SU-DHL-6 (cell line): ENCODE data around the gene TENT4A.

Experiments used
- H2AFZ ChIP-seq: fragments of 200-600 bp; sonication (generic); 2 replicates; pipeline ENCODE4 v1.6.1; 2014; ENCODE audit warnings: low read depth, mild to moderate bottlenecking, moderate library complexity, mixed read lengths, antibody characterized with exemption, low read length; ENCODE audit not compliant: severe bottlenecking
- H3F3A ChIP-seq: fragments of 200-600 bp; shearing (Covaris generic); 2 replicates; pipeline ENCODE4 v1.6.0; 2016; ENCODE audit warnings: antibody characterized with exemption, mild to moderate bottlenecking; ENCODE audit not compliant: insufficient read depth
- H3K27ac ChIP-seq: fragments of 200-600 bp; sonication (generic); 2 replicates; pipeline ENCODE4 v1.5.1; 2016; ENCODE audit warnings: low read depth, mild to moderate bottlenecking, low read length, moderate library complexity, mixed read lengths
- H3K27me3 ChIP-seq: fragments of 200-600 bp; sonication (generic), shearing (Covaris generic); 2 replicates; pipeline ENCODE4 v1.6.0; 2014; ENCODE audit warnings: mild to moderate bottlenecking, low read length
- H3K36me3 ChIP-seq: fragments of 200-600 bp; sonication (generic); 2 replicates; pipeline ENCODE4 v1.6.1; 2014; ENCODE audit warnings: mild to moderate bottlenecking, low read length, mixed read lengths
- H3K4me2 ChIP-seq: fragments of 300-600, 200-600 bp; shearing (Covaris generic), sonication (generic); 2 replicates; pipeline ENCODE4 v1.6.0; 2014; ENCODE audit warnings: low read length, low read depth, mild to moderate bottlenecking; ENCODE audit not compliant: poor library complexity, severe bottlenecking
- H3K4me3 ChIP-seq: fragments of 200-600 bp; sonication (generic); 2 replicates; pipeline ENCODE4 v1.5.1; 2014; ENCODE audit warnings: antibody characterized with exemption, low read length, mild to moderate bottlenecking, mixed read lengths; ENCODE audit not compliant: insufficient read depth, poor library complexity, severe bottlenecking
- H3K79me2 ChIP-seq: fragments of 200-600 bp; sonication (generic); 2 replicates; pipeline ENCODE4 v1.6.1; 2014; ENCODE audit warnings: mild to moderate bottlenecking, low read length, moderate library complexity; ENCODE audit not compliant: insufficient read depth
- H3K9ac ChIP-seq: fragments of 200-600 bp; sonication (generic); 2 replicates; pipeline ENCODE4 v1.7.0; 2014; ENCODE audit warnings: mild to moderate bottlenecking, low read length
- H3K9me2 ChIP-seq: fragments of 200-600 bp; sonication (generic); replicated peaks from 2 replicates; pipeline ENCODE4 v1.6.1; 2014; ENCODE audit warnings: low read length; ENCODE audit not compliant: insufficient read depth
- H3K9me3 ChIP-seq: fragments of 200-600 bp; sonication (generic); 2 replicates; pipeline ENCODE4 v1.6.1; 2014; ENCODE audit warnings: low read length, mixed read lengths; ENCODE audit not compliant: insufficient read depth
- H4K20me1 ChIP-seq: fragments of 200-600 bp; sonication (generic); 2 replicates; pipeline ENCODE4 v1.6.1; 2014; ENCODE audit warnings: low read depth, mild to moderate bottlenecking, antibody characterized with exemption, low read length, moderate library complexity, mixed read lengths
- CTCF ChIP-seq: fragments of 200-600 bp; sonication (generic); IDR thresholded peaks from one replicate; pipeline ENCODE4 v1.5.1; 2017; ENCODE audit warnings: antibody characterized with exemption, mild to moderate bottlenecking, low read length, moderate library complexity; ENCODE audit not compliant: insufficient read depth, poor library complexity, severe bottlenecking
- EZH2phosphoT487 ChIP-seq: fragments of 200-600 bp; sonication (generic), shearing (Covaris generic); conservative IDR thresholded peaks from 2 replicates; pipeline ENCODE4 v1.6.1; 2018; ENCODE audit warnings: mild to moderate bottlenecking, antibody characterized with exemption, low read length, moderate library complexity, mixed read lengths

Gene TENT4A

GRCh38 chr5:6739603-6740002 lies 26.4 kb downstream of the TENT4A start:
- H3K9me2 ChIP-seq, result no peaks in the 10 kb centered on the region
- TF ChIP-seq CTCF (no peak), EZH2phosphoT487 (no peak)
- H3K36me3 ChIP-seq, result peaks cover 15% of the 10 kb centered on the region; the same call in 1 of the 2 replicates
- H3K4me2 ChIP-seq, result no peak overlapping the region
- H3K27me3 ChIP-seq, result no peaks in the 10 kb centered on the region
- peaks cover 30% of the 10 kb centered on the region for H3K79me2 ChIP-seq
- H3F3A ChIP-seq, result peaks cover 11% of the 10 kb centered on the region; the same call in 1 of the 2 replicates
- no peak overlapping the region for H3K27ac ChIP-seq
- H2AFZ ChIP-seq, result no peak overlapping the region
- no peak overlapping the region for H3K9ac ChIP-seq
- H3K9me3 ChIP-seq, result no peaks in the 10 kb centered on the region
- H3K4me3 ChIP-seq, result no peak overlapping the region
- no peaks in the 10 kb centered on the region for H4K20me1 ChIP-seq

- H3K27me3 ChIP-seq, result no peaks in the 10 kb centered on the region
- H3K9ac ChIP-seq, result no peak overlapping the region
- H3K9me3 ChIP-seq, result no peaks in the 10 kb centered on the region
- peaks cover 15% of the 10 kb centered on the region; the same call in 1 of the 2 replicates for H3K36me3 ChIP-seq
- no peak for TF ChIP-seq EZH2phosphoT487
- TF ChIP-seq CTCF, result no peak
- H4K20me1 ChIP-seq, result no peaks in the 10 kb centered on the region
- H3K4me3 ChIP-seq, result no peak overlapping the region
- peaks cover 11% of the 10 kb centered on the region; the same call in 1 of the 2 replicates for H3F3A ChIP-seq
- H3K27ac ChIP-seq, result no peak overlapping the region
- no peaks in the 10 kb centered on the region for H3K9me2 ChIP-seq
- no peak overlapping the region for H2AFZ ChIP-seq
- H3K4me2 ChIP-seq, result no peak overlapping the region
- peaks cover 22% of the 10 kb centered on the region for H3K79me2 ChIP-seq
These were observed 27.4 kb downstream of the TENT4A start for GRCh38 chr5:6740586-6741150.

- H3K9me2 ChIP-seq, result no peaks in the 10 kb centered on the region
- TF ChIP-seq CTCF, result no peak
- TF ChIP-seq EZH2phosphoT487, result no peak
- no peak overlapping the region for H3K9ac ChIP-seq
- no peak overlapping the region for H3K4me3 ChIP-seq
- peaks cover 27% of the 10 kb centered on the region; the same call in 1 of the 2 replicates for H3K36me3 ChIP-seq
- H3F3A ChIP-seq, result peaks cover 11% of the 10 kb centered on the region; the same call in 1 of the 2 replicates
- H3K27ac ChIP-seq, result no peak overlapping the region
- H3K79me2 ChIP-seq, result peaks cover 22% of the 10 kb centered on the region
- H3K27me3 ChIP-seq, result no peaks in the 10 kb centered on the region
- H2AFZ ChIP-seq, result no peak overlapping the region
- no peaks in the 10 kb centered on the region; the same call in 1 of the 2 replicates for H4K20me1 ChIP-seq
- H3K9me3 ChIP-seq, result no peaks in the 10 kb centered on the region
- H3K4me2 ChIP-seq, result no peak overlapping the region
These were observed 29.0 kb downstream of the TENT4A start for GRCh38 chr5:6742081-6742758.
